ENCODE results near the gene E4F1. TPM values are rescaled to one million over a fixed set of nuclear protein-coding genes. Genes with fewer than 3 reads are reported as not detected.

The E4F1 gene
- total RNA-seq, 1 experiment from 2014 or later, result 49.0 TPM

- H3K36me3 ChIP-seq (ENCODE audit: low read depth, low read length), result no peaks in the 10 kb centered on the region
- ChIA-PET CTCF (no interaction called here), POLR2A (ENCODE audit: unreplicated experiment) (no interaction called here)
- intact Hi-C loops (cut with micrococcal nuclease), result no loop called here
- peaks cover 27% of the 10 kb centered on the region for H3K4me1 ChIP-seq (ENCODE audit: insufficient read depth, low read length)
- ATAC-seq, result no peak
- no peak overlapping the region for H3K4me3 ChIP-seq (ENCODE audit: low read length)
- H3K9me3 ChIP-seq (ENCODE audit: low read length), result no peaks in the 10 kb centered on the region
- no peak overlapping the region for H3K27ac ChIP-seq (ENCODE audit: low read length)
- no peak overlapping the region for H2AFZ ChIP-seq (ENCODE audit: low read length)
- BruUV-seq (replicated peaks), result no TSS peak
- no peak overlapping the region for H3K9ac ChIP-seq (ENCODE audit: low read length)
- H3F3A ChIP-seq (ENCODE audit: low read length, unreplicated experiment), result no peaks in the 10 kb centered on the region
- H3K27me3 ChIP-seq (ENCODE audit: low read length), result no peaks in the 10 kb centered on the region
- peaks cover 12% of the 10 kb centered on the region for H4K20me1 ChIP-seq (ENCODE audit: low read length)
- no peaks in the 10 kb centered on the region for H3K9me2 ChIP-seq (replicated peaks; ENCODE audit: low read length)
- no peak for DNase-seq
- TF ChIP-seq EZH2phosphoT487 (IDR thresholded peaks at IDR 0.05; ENCODE audit: borderline replicate concordance, low read length) (no peak), CTCF (conservative IDR thresholded peaks at IDR 0.05; ENCODE audit: low read depth, low read length) (no peak), EZH2 (IDR thresholded peaks at IDR 0.05; ENCODE audit: low read length, unreplicated experiment) (no peak)
- peaks cover 52% of the 10 kb centered on the region for H3K79me2 ChIP-seq (ENCODE audit: low read length)
- H3K4me2 ChIP-seq (ENCODE audit: low read length), result no peak overlapping the region
These were observed 14.0 kb upstream of the E4F1 start for GRCh38 chr16:2209258-2210008.

GRCh38 chr16:2210009-2210332, 13.4 kb upstream of the E4F1 start:
- H3K9me3 ChIP-seq (ENCODE audit: low read length), result no peaks in the 10 kb centered on the region
- ChIA-PET CTCF (no interaction called here), POLR2A (ENCODE audit: unreplicated experiment) (no interaction called here)
- ATAC-seq (no peak), DNase-seq (no peak)
- no peak overlapping the region for H3K9ac ChIP-seq (ENCODE audit: low read length)
- H3K27me3 ChIP-seq (ENCODE audit: low read length), result no peaks in the 10 kb centered on the region
- no peak overlapping the region for H3K27ac ChIP-seq (ENCODE audit: low read length)
- H3F3A ChIP-seq (ENCODE audit: low read length, unreplicated experiment), result no peaks in the 10 kb centered on the region
- H3K9me2 ChIP-seq (replicated peaks; ENCODE audit: low read length), result no peaks in the 10 kb centered on the region
- H4K20me1 ChIP-seq (ENCODE audit: low read length), result peaks cover 12% of the 10 kb centered on the region
- H3K4me1 ChIP-seq (ENCODE audit: insufficient read depth, low read length), result peaks cover 23% of the 10 kb centered on the region
- peaks cover 52% of the 10 kb centered on the region for H3K79me2 ChIP-seq (ENCODE audit: low read length)
- intact Hi-C loops (cut with micrococcal nuclease), result no loop called here
- no peak overlapping the region for H3K4me2 ChIP-seq (ENCODE audit: low read length)
- no TSS peak for BruUV-seq (replicated peaks)
- H3K36me3 ChIP-seq (ENCODE audit: low read depth, low read length), result no peaks in the 10 kb centered on the region
- H3K4me3 ChIP-seq (ENCODE audit: low read length), result no peak overlapping the region
- TF ChIP-seq EZH2 (IDR thresholded peaks at IDR 0.05; ENCODE audit: low read length, unreplicated experiment), result no peak
- TF ChIP-seq CTCF (conservative IDR thresholded peaks at IDR 0.05; ENCODE audit: low read depth, low read length), result no peak
- TF ChIP-seq EZH2phosphoT487 (IDR thresholded peaks at IDR 0.05; ENCODE audit: borderline replicate concordance, low read length), result no peak
- no peak overlapping the region for H2AFZ ChIP-seq (ENCODE audit: low read length)
